Measurements from ENCODE around the gene SNRPF.
"Not testable (repeated sequence)": the region's sequence is repeated elsewhere in the genome, so short reads cannot be mapped to it uniquely, and the experiment has no call there.

SNRPF gene

DNA sequence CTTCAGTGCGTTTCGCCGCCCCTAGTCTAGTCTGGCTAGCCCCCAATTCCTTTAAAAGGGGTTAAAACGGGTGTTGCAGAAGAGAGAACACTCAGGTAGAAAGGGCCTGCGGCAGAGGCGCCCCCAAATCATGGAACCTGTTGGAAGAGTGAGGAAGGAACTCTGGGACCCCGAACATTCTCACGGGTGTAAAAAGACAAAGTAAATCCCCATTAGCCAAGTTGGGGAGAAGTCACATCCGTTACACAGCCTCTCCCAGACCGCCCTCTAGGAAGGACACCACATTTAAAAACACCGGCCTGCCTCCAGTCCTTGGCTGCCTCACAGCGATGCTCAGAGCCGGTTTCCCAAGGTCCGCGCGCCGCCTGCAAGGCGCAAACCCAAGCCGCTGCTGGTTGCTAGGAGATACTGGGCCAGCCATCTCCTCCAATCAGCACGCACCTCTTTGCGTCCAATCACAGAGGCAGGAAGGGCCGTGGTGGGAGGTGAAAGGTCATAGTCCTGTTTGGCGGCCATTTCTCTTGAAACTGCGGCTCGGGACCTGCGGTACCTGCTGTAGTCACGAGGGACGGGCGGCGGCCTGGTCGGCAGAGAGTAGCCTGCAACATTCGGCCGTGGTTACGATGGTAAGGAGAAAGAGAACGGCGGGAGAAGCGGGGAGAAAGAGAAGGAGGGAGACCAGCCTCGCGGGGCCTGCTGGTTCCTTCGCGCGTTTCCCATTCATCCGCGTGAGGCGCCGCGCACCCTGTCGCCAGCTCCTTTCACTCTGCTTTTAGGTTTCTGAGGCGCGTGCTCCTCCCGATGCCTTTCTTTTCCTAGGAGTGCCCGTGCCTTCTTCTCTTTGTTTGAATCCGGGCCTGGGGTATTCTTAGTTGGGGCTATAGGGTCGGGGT lies at the start of gene SNRPF:
Gene SNRPF, plus strand, starts transcription at position 502 of the 893 bp plus-strand sequence. Its CDS starts 122 bp downstream, at position 624.
- peak within 1 kb of the TSS; percentile 81 for H3K27ac ChIP-seq
- TF ChIP-seq, protein P1, sequence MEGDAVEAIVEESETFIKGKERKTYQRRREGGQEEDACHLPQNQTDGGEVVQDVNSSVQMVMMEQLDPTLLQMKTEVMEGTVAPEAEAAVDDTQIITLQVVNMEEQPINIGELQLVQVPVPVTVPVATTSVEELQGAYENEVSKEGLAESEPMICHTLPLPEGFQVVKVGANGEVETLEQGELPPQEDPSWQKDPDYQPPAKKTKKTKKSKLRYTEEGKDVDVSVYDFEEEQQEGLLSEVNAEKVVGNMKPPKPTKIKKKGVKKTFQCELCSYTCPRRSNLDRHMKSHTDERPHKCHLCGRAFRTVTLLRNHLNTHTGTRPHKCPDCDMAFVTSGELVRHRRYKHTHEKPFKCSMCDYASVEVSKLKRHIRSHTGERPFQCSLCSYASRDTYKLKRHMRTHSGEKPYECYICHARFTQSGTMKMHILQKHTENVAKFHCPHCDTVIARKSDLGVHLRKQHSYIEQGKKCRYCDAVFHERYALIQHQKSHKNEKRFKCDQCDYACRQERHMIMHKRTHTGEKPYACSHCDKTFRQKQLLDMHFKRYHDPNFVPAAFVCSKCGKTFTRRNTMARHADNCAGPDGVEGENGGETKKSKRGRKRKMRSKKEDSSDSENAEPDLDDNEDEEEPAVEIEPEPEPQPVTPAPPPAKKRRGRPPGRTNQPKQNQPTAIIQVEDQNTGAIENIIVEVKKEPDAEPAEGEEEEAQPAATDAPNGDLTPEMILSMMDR (conservative IDR thresholded peaks at IDR 0.05), result peak; percentile 12; the same call in 1 of the 2 replicates
- TF ChIP-seq ZFX (IDR thresholded peaks at IDR 0.05), result peak; percentile 75

DNA sequence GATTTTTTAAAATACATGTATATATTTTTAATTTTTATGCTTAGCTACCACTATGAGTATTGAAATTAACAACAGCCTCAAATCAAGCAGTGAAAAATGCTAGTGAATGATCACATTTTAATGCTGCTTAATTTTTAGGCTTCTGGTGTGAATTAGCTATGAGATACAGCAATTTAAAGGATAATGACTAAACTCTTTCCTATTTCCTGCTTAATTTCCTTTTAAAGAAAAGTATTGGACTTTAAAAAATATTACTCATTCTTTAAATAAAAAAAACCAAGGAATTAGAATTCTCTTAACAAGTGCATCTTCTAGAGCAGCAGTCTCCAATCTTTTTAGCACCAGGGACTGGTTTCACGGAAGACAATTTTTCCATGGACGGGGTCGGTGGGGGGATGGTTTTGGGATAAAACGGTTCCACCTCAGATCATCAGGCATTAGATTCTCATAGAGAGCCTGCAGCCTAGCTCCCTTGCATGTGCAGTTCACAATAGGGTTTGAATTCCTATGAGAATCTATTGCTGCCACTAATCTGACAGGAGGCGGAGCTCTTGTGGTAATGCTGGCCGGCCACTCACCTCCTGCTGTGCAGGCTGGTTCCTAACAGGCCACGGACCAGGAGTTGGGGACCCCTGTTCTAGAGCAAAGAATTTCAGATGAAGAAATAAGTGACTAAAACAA lies 49.6 kb upstream of the SNRPF start:
- no peak overlapping the region for H3K27ac ChIP-seq
- TF ChIP-seq, protein P1 (conservative IDR thresholded peaks at IDR 0.05), result no peak
- TF ChIP-seq ZFX (IDR thresholded peaks at IDR 0.05), result no peak

DNA sequence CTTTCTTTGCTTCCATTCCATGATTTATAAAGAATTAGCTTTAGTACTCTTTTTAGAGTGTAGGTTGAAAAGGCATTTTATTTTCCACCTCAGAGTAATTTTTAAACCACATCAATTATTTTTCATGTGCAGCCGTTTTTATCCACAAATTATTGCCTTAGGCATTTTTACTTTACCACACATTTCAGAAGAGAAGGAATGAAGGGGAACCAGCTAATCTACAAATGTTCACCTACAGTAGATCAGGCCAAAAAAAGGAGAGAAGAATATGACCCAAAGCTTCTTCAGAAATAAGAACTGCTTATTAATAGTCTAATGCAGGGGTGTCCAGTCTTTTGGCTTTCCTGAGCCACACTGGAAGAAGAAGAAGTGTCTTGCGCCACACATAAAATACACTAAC lies 48.3 kb upstream of the SNRPF start:
- TF ChIP-seq ZFX (IDR thresholded peaks at IDR 0.05), result no peak
- TF ChIP-seq, protein P1 (conservative IDR thresholded peaks at IDR 0.05), result no peak
- H3K27ac ChIP-seq, result no peak overlapping the region

DNA sequence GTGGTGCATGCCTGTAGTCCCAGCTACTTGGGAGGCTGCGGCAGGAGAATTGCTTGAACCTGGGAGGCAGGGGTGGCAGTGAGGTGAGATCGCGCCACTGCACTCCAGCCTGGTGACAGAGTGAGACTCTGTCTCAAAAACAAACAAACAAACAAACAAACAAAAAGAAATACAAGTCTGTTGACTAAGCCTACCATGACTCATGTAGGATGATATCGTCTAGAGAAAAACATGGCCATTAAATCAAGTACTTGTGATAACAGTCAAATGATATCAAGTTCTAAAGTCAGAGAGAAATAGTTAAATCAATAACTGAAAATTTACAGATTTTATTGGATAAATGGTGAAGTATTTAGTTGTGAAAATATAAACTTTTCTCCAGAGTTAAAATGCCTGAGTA lies 46.6 kb upstream of the SNRPF start:
- H3K27ac ChIP-seq, result not testable (repeated sequence)

DNA sequence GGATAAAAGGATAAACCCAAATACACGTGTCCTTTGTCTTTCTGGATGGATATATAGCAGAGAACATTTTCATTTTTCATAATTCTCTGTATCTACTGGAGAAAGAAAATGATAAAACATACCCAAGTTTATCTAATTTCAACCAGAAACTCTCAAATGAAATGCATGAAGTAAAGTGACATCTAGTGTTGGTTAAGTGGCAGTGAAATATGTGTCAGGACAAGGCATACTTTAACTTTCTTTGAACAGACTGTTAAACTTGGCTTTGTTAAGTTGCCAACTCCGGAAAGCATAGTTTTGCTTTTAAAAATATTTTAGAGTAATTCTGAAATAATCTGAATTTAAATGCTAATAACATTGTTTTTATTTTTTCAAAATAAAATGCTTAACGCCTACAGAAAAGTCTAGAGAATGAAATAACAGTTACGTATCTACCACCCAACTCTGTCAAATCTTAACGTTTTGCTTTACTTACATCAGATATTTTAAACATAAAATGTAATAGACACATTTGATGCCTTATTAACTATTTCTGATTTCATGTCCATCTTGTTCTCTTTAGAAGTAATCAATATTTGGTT lies 43.0 kb upstream of the SNRPF start:
- no peak for TF ChIP-seq ZFX (IDR thresholded peaks at IDR 0.05)
- TF ChIP-seq, protein P1 (conservative IDR thresholded peaks at IDR 0.05), result peak; percentile 81
- H3K27ac ChIP-seq, result no peak overlapping the region

DNA sequence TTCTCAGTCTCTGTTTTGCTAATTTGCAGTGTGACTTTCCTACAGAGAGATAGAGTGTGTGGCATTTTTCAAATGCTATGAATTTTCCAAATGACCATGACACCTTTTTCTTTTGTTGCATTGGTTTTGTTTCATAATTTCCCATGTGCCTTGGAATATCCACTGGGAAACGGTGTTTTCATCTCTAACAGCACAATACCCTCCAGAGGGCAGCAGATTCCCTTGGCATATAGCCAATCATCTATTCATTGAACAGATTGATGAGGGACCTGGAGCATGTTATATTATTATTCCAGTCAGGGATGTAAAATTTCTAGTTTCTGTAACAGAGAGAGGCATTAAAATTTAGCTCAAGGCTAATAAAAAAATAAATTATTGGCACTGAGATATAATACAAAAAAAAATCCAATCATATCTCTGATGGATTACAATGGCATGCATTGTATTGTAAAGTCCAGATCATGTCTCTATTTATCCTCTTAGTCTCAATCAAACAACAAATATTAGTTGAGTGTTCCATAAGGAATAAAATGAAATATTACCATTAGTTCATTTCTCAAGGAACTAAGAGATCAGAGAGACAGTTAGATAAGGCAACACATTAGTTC lies 38.6 kb upstream of the SNRPF start:
- H3K27ac ChIP-seq, result no peak overlapping the region
- TF ChIP-seq, protein P1 (conservative IDR thresholded peaks at IDR 0.05), result peak; percentile 75
- TF ChIP-seq ZFX (IDR thresholded peaks at IDR 0.05), result no peak

DNA sequence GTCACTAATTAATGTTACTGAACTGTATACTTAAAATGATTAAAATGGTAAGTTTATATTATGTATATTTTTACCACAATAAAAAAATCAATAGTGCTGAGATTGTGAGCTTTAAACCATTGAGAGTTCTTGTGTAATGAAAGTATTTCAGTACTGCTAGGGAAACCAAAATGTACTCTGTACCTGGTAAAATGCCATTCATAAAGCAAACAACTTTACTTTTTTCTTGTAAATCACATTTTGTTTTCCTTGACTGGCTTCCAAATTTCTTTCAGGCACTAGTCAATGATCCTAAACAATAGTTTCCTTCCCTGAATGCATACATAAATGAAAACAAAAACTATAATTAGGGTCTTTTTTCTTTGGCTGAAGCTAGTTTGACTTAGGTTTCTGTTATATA lies 29.4 kb upstream of the SNRPF start:
- TF ChIP-seq, protein P1 (conservative IDR thresholded peaks at IDR 0.05), result no peak
- no peak for TF ChIP-seq ZFX (IDR thresholded peaks at IDR 0.05)
- H3K27ac ChIP-seq, result peak overlapping the region; percentile 36; the same call in 1 of the 2 replicates

Data from C4-2B (cell line).